GM23338 (cell line): Measurements from ENCODE around the gene RHOG. TPM values are rescaled to one million over a fixed set of nuclear protein-coding genes. Genes with fewer than 3 reads are reported as not detected.

Experiments
- ATAC-seq: fragments of 200-7000 bp; cut with Tn5 transposase; 3 replicates; pipeline ENCODE4 v1.9.1; 2020
- DNase-seq: peaks from one replicate; pipeline ENCODE4 v3.0.0-alpha.2; 2015; ENCODE audit warnings: low spot score
- H2AFZ ChIP-seq: fragments of 200-600 bp; sonication (generic); 2 replicates; pipeline ENCODE4 v1.8.0; 2016; ENCODE audit warnings: antibody characterized with exemption, mild to moderate bottlenecking, moderate library complexity
- H3F3A ChIP-seq: fragments of 200-600 bp; sonication (generic); replicated peaks from 2 replicates; pipeline ENCODE4 v1.8.0; 2017; ENCODE audit warnings: antibody characterized with exemption, mixed run types, low read depth
- H3K27ac ChIP-seq: fragments of 200-600 bp; sonication (generic); 2 replicates; pipeline ENCODE4 v1.6.1; 2016; ENCODE audit warnings: low read depth
- H3K27me3 ChIP-seq: fragments of 200-600 bp; sonication (generic); 2 replicates; pipeline ENCODE4 v1.8.0; 2016; ENCODE audit warnings: mild to moderate bottlenecking, mixed run types, moderate library complexity; ENCODE audit not compliant: insufficient read depth
- H3K36me3 ChIP-seq: fragments of 200-600 bp; sonication (generic); 2 replicates; pipeline ENCODE4 v1.8.0; 2016; ENCODE audit warnings: mild to moderate bottlenecking; ENCODE audit not compliant: insufficient read depth
- H3K4me1 ChIP-seq: fragments of 200-600 bp; sonication (generic); 2 replicates; pipeline ENCODE4 v1.8.0; 2016; ENCODE audit warnings: mild to moderate bottlenecking, moderate library complexity; ENCODE audit not compliant: insufficient read depth
- H3K4me2 ChIP-seq: fragments of 200-600 bp; sonication (generic); 2 replicates; pipeline ENCODE4 v1.7.1; 2017; ENCODE audit warnings: mixed run types
- H3K4me3 ChIP-seq: fragments of 200-600 bp; sonication (generic); 2 replicates; pipeline ENCODE4 v1.6.1; 2016; ENCODE audit warnings: mixed run types
- H3K79me2 ChIP-seq: fragments of 200-600 bp; sonication (generic); replicated peaks from 2 replicates; pipeline ENCODE4 v1.8.0; 2017; ENCODE audit warnings: mild to moderate bottlenecking; ENCODE audit not compliant: insufficient read depth
- H3K9me2 ChIP-seq: fragments of 200-600 bp; sonication (generic); 2 replicates; pipeline ENCODE4 v1.8.0; 2017; ENCODE audit not compliant: insufficient read depth
- H4K20me1 ChIP-seq: fragments of 200-600 bp; sonication (generic); replicated peaks from 2 replicates; pipeline ENCODE4 v1.8.0; 2017; ENCODE audit warnings: mild to moderate bottlenecking; ENCODE audit not compliant: insufficient read depth
- H3K27ac Mint-ChIP-seq: 2 replicates; pipeline ENCODE4 v1.8.0; 2020; ENCODE audit warnings: inconsistent platforms, mild to moderate bottlenecking, moderate library complexity, mixed read lengths
- H3K27me3 Mint-ChIP-seq: 3 replicates; pipeline ENCODE4 v1.8.0; 2022; ENCODE audit warnings: low read depth, mild to moderate bottlenecking, moderate library complexity, mixed read lengths, inconsistent platforms; ENCODE audit not compliant: insufficient read depth, poor library complexity
- H3K36me3 Mint-ChIP-seq: 3 replicates; pipeline ENCODE4 v1.8.0; 2021; ENCODE audit warnings: low read depth, mild to moderate bottlenecking, inconsistent platforms, moderate library complexity, mixed read lengths
- H3K4me1 Mint-ChIP-seq: 3 replicates; pipeline ENCODE4 v1.8.0; 2020; ENCODE audit warnings: mild to moderate bottlenecking, inconsistent platforms, mixed read lengths
- H3K4me3 Mint-ChIP-seq: 3 replicates; pipeline ENCODE4 v1.8.0; 2021; ENCODE audit warnings: moderate library complexity, mild to moderate bottlenecking, inconsistent platforms, mixed read lengths
- H3K9me3 Mint-ChIP-seq: 3 replicates; pipeline ENCODE4 v1.8.0; 2020; ENCODE audit warnings: moderate library complexity, mild to moderate bottlenecking, inconsistent platforms, mixed read lengths
- CREB1 ChIP-seq: fragments of 250-450 bp; sonication (Bioruptor Pico); IDR thresholded peaks from 2 replicates; pipeline ENCODE4 v1.5.0; 2020; ENCODE audit warnings: low read depth, mild to moderate bottlenecking, moderate library complexity
- JUNB ChIP-seq: IDR thresholded peaks from one replicate; pipeline ENCODE4 v1.6.1; 2016; ENCODE audit warnings: antibody characterized with exemption; ENCODE audit not compliant: unreplicated experiment
- NANOG ChIP-seq: IDR thresholded peaks from 2 replicates; pipeline ENCODE4 v1.6.1; 2016; ENCODE audit warnings: antibody characterized with exemption, borderline replicate concordance
- polyA plus RNA-seq: library from polyadenylated mRNA; unstranded; fragments of >200 nt; fragmentation: Nextera tagmentation; extraction: Ambion mirVana; gene quantifications from 2 replicates; pipeline ENCODE4 v1.2.1, GENCODE V29; 2016
- total RNA-seq: library from RNA; depleted of rRNA; stranded (reverse); fragments of >200 nt; shearing (Covaris generic); gene quantifications from 2 replicates; pipeline ENCODE4 v1.2.3, GENCODE V29; 2014
- TF ChIP-seq, protein P1 (sequence below), 2 experiments: fragments of 200-600 bp in 1 of 2; sonication (generic) in 1 of 2; conservative IDR thresholded peaks; 2 replicates each; pipeline versions ENCODE4 v1.5.1 to v1.6.1; 2016 to 2017; ENCODE audit warnings: antibody characterized with exemption in 2 of 2, low read depth in 2 of 2, mild to moderate bottlenecking in 2 of 2, moderate library complexity in 1 of 2
- TF ChIP-seq, protein P2 (sequence below): IDR thresholded peaks from one replicate; pipeline ENCODE4 v1.6.1; 2018; ENCODE audit warnings: antibody characterized with exemption; ENCODE audit not compliant: unreplicated experiment
- TF ChIP-seq, protein P3 (sequence below): IDR thresholded peaks from 2 replicates; pipeline ENCODE4 v1.6.1; 2016; ENCODE audit warnings: antibody characterized with exemption

RHOG gene
- total and polyA plus RNA-seq, 2 experiments from 2014 or later, result 26.3 to 38.6 TPM

DNA sequence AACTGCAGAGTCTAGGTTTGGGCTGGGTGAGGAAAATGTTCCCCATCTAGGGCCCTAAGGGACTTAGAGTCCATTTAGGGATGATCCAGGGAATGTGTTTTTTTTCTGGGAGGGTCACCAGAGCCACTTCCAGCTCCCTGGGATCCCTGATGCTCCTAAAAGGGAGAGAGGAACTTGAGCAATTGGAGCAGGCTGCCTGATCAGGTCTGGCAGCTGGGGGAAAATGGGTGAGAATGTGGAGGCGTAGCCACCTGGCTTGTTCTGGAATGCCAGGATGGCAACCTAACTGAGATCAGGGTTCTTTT is 31.2 kb downstream of the RHOG start (continued):
- no peak for TF ChIP-seq CREB1 (CRISPR knock-in tag)

DNA sequence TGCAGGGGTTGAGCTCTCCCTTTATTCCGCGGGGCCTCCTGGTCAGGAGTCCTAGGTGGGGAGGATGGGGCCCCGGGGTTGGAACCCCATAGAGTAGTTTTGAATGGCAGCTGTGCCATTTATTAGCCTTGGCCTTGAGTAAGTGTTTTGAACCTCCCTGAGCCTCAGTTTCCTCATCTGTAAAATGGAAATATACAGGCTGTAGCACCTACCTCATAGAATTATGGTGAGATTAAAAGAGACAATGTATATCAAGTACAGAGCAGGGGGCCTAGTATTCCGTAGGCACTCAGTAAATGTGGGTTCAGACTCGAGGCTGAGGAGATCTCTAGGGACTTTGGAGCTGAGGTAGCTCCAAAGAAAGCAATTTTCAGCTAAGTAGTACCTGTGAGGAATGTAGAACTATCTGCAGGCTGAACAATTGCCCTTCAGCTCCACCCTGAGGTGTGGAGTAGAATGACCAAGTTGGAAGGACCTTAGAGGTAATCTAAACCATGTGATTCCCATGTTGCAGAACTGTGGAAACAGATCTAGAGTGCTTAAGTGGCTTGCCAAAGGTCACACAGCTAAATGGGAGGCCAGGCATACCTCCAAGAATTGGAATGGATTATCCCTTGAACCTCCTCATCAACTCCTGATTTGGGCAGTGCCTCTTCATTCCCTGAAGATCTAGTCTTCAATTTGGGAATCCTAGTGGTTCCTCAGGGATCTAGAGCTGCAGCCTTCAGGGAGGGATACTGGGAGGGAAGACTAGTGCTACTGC is 31.7 kb downstream of the RHOG start:
- Mint-ChIP-seq H3K27ac (peak overlapping the region; percentile 69), H3K4me1 (peaks cover 16% of the 10 kb centered on the region), H3K36me3 (no peaks in the 10 kb centered on the region; the same call in 2 of the 3 replicates), H3K9me3 (no peaks in the 10 kb centered on the region), H3K4me3 (peak overlapping the region; percentile 97), H3K27me3 (peaks cover 8% of the 10 kb centered on the region)
- Histone ChIP-seq H4K20me1 (no peaks in the 10 kb centered on the region; the same call in 1 of the 2 replicates), H2AFZ (peak overlapping the region; percentile 99), H3F3A (0 out of 2 replicates have a peak, but pooled peaks cover 3% of the 10 kb centered on the region), H3K4me3 (peak overlapping the region; percentile 92), H3K9me2 (no peaks in the 10 kb centered on the region), H3K4me2 (peak overlapping the region; percentile 96), H3K4me1 (no peaks in the 10 kb centered on the region; the same call in 1 of the 2 replicates), H3K79me2 (peaks cover 11% of the 10 kb centered on the region; the same call in 1 of the 2 replicates), H3K27ac (no peak overlapping the region; the same call in 1 of the 2 replicates), H3K36me3 (no peaks in the 10 kb centered on the region), H3K27me3 (no peaks in the 10 kb centered on the region)
- TF ChIP-seq, protein P1, sequence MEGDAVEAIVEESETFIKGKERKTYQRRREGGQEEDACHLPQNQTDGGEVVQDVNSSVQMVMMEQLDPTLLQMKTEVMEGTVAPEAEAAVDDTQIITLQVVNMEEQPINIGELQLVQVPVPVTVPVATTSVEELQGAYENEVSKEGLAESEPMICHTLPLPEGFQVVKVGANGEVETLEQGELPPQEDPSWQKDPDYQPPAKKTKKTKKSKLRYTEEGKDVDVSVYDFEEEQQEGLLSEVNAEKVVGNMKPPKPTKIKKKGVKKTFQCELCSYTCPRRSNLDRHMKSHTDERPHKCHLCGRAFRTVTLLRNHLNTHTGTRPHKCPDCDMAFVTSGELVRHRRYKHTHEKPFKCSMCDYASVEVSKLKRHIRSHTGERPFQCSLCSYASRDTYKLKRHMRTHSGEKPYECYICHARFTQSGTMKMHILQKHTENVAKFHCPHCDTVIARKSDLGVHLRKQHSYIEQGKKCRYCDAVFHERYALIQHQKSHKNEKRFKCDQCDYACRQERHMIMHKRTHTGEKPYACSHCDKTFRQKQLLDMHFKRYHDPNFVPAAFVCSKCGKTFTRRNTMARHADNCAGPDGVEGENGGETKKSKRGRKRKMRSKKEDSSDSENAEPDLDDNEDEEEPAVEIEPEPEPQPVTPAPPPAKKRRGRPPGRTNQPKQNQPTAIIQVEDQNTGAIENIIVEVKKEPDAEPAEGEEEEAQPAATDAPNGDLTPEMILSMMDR (conservative IDR thresholded peaks at IDR 0.05; ENCODE audit: low read depth in 2 of 2), result peak; percentile 57 to 69
- TF ChIP-seq, protein P2, sequence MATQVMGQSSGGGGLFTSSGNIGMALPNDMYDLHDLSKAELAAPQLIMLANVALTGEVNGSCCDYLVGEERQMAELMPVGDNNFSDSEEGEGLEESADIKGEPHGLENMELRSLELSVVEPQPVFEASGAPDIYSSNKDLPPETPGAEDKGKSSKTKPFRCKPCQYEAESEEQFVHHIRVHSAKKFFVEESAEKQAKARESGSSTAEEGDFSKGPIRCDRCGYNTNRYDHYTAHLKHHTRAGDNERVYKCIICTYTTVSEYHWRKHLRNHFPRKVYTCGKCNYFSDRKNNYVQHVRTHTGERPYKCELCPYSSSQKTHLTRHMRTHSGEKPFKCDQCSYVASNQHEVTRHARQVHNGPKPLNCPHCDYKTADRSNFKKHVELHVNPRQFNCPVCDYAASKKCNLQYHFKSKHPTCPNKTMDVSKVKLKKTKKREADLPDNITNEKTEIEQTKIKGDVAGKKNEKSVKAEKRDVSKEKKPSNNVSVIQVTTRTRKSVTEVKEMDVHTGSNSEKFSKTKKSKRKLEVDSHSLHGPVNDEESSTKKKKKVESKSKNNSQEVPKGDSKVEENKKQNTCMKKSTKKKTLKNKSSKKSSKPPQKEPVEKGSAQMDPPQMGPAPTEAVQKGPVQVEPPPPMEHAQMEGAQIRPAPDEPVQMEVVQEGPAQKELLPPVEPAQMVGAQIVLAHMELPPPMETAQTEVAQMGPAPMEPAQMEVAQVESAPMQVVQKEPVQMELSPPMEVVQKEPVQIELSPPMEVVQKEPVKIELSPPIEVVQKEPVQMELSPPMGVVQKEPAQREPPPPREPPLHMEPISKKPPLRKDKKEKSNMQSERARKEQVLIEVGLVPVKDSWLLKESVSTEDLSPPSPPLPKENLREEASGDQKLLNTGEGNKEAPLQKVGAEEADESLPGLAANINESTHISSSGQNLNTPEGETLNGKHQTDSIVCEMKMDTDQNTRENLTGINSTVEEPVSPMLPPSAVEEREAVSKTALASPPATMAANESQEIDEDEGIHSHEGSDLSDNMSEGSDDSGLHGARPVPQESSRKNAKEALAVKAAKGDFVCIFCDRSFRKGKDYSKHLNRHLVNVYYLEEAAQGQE, result no peak
- DNase-seq (peak; percentile 65), ATAC-seq (peak; percentile 53)

DNA sequence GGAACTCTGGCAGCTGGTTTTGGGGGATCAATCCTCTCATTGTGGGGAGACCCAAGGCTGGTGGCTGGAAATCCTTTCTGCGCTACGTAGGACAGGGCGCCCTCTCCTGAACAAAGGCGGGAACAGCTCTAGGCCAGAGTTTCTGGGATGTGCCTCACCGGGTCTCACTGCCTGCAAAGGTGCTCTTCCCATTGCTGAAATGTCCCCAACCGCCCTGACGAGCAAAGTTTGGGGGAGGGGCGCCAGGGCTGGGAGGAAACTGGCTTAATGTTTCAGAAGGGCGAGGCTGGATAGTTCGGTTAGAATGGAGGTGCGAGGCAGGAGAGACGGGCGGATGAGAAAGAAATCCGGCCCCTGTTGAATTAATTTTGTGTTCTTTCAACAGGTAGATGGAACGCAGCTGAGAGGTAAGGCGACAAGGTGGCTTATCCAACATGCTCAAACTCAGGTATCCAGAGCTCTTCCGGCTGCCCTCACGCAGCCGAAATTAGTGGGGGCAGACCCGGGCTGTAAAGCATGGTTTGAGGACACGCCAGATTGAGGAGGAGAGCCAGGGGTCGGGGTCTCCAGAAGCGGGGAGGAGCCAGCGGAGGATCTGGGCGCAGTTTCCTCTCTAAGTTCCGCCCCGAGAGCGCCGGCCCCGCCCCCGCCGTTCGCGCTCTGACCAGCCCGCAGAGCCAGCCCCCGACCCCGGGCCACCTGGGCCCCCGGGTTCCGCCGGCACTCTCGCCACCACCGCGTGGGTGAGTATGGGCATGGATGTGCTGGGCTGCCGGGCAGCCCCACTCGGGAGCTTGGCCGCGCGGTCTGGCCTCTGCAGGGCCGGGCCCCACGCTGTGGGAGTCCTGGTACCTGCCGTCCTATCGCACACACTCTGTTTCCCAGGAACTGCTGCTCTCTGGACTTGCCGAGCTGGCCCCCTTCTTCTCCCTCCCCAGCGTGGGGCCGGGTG is 32.6 kb downstream of the RHOG start, which contains the start of gene PGAP2:
Gene PGAP2 (plus strand): TSS at position 652 of the 952 bp plus-strand sequence. CDS start 2,700 bp downstream, outside the sequence.
- H3K27me3 ChIP-seq, result no peaks in the 10 kb centered on the region
- peak within 1 kb of the TSS; percentile 96 for H3K4me2 ChIP-seq
- peak within 1 kb of the TSS; percentile 98 for H3K27ac Mint-ChIP-seq
- no peaks in the 10 kb centered on the region; the same call in 1 of the 2 replicates for H4K20me1 ChIP-seq
- H3K4me1 Mint-ChIP-seq, result peaks cover 16% of the 10 kb centered on the region
- H3K79me2 ChIP-seq, result peaks cover 11% of the 10 kb centered on the region; the same call in 1 of the 2 replicates
- H3K9me3 Mint-ChIP-seq, result no peaks in the 10 kb centered on the region
- peak within 1 kb of the TSS; percentile 97 for H3K4me3 Mint-ChIP-seq
- H3K27me3 Mint-ChIP-seq, result peaks cover 8% of the 10 kb centered on the region
- H3K9me2 ChIP-seq, result no peaks in the 10 kb centered on the region
- peak; percentile 91 for DNase-seq
- no peaks in the 10 kb centered on the region; the same call in 2 of the 3 replicates for H3K36me3 Mint-ChIP-seq
- H3K27ac ChIP-seq, result peak within 1 kb of the TSS; percentile 91
- peak; percentile 91 for ATAC-seq
- H3F3A ChIP-seq, result 0 out of 2 replicates have a peak, but pooled peaks cover 3% of the 10 kb centered on the region
- H2AFZ ChIP-seq, result peak within 1 kb of the TSS; percentile 99
- peak within 1 kb of the TSS; percentile 92 for H3K4me3 ChIP-seq
- no peaks in the 10 kb centered on the region; the same call in 1 of the 2 replicates for H3K4me1 ChIP-seq
- H3K36me3 ChIP-seq, result no peaks in the 10 kb centered on the region
- TF ChIP-seq, protein P3, sequence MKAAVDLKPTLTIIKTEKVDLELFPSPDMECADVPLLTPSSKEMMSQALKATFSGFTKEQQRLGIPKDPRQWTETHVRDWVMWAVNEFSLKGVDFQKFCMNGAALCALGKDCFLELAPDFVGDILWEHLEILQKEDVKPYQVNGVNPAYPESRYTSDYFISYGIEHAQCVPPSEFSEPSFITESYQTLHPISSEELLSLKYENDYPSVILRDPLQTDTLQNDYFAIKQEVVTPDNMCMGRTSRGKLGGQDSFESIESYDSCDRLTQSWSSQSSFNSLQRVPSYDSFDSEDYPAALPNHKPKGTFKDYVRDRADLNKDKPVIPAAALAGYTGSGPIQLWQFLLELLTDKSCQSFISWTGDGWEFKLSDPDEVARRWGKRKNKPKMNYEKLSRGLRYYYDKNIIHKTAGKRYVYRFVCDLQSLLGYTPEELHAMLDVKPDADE, result peak; percentile 48; the same call in 1 of the 2 replicates
- TF ChIP-seq NANOG (no peak), JUNB (no peak)
- TF ChIP-seq, protein P2, result no peak
